OCI-LY7 (cell line): Measurements from ENCODE around the gene TMPRSS6.

Experiments used
- CTCF ChIP-seq: fragments of 200-600 bp; sonication (generic); conservative IDR thresholded peaks from 2 replicates; pipeline ENCODE4 v1.5.1; 2014; ENCODE audit warnings: mild to moderate bottlenecking, antibody characterized with exemption, low read length, moderate library complexity, mixed read lengths
- EZH2phosphoT487 ChIP-seq: fragments of 200-600 bp; sonication (generic); IDR thresholded peaks from 2 replicates; pipeline ENCODE4 v1.6.1; 2018; ENCODE audit warnings: low read depth, borderline replicate concordance, mild to moderate bottlenecking, mixed run types, antibody characterized with exemption, low read length, moderate library complexity, mixed read lengths

- TF ChIP-seq CTCF, result peak; percentile 45; the same call in 1 of the 2 replicates
- no peak for TF ChIP-seq EZH2phosphoT487
These were observed 78.8 kb downstream of the TMPRSS6 start for GRCh38 chr22:37030560-37031281.
